ENCODE results near the gene MEGF6. TPM values are rescaled to one million over a fixed set of nuclear protein-coding genes. Genes with fewer than 3 reads are reported as not detected.

The MEGF6 gene
- total RNA-seq, 6 experiments from 2014 or later: 2.2 to 9.6 (median 4.4) TPM

- 60% methylated on average over 3 of the region's 28 CpGs for WGBS (ENCODE audit: insufficient coverage, low coverage, low lambda C conversion rate, missing lambda C conversion rate)
- DNase-seq: peak in 2 of 3 donors; percentile 14 to 50
- peaks cover 0 to 68% (median 9%) of the 10 kb centered on the region in 4 donors for H3K36me3 ChIP-seq
- no peaks in the 10 kb centered on the region for H3K9me3 ChIP-seq
- no peaks in the 10 kb centered on the region for H3K27me3 ChIP-seq
- intact Hi-C loops (cut with DNase I): no loop called here
- ATAC-seq: no peak
- no peak overlapping the region for H3K27ac ChIP-seq
- TF ChIP-seq CTCF (IDR thresholded peaks at IDR 0.05) (no peak), POLR2A (IDR thresholded peaks at IDR 0.05) (no peak)
- H3K4me1 ChIP-seq: no peaks in the 10 kb centered on the region
- H3K4me3 ChIP-seq: no peak overlapping the region
Observed at GRCh38 chr1:3633344-3634058, 22.2 kb upstream of the MEGF6 start.

GRCh38 chr1:3632716-3633343 is 21.5 kb upstream of the MEGF6 start:
- TF ChIP-seq POLR2A (IDR thresholded peaks at IDR 0.05) (no peak), CTCF (IDR thresholded peaks at IDR 0.05) (no peak)
- H3K9me3 ChIP-seq: no peaks in the 10 kb centered on the region

GRCh38 chr1:3632298-3632697 is 21.0 kb upstream of the MEGF6 start:
- Histone ChIP-seq H3K9me3 (no peaks in the 10 kb centered on the region), H3K27me3 (no peaks in the 10 kb centered on the region), H3K27ac (no peak overlapping the region), H3K36me3 (peaks cover 7 to 69% (median 14%) of the 10 kb centered on the region in 4 donors), H3K4me3 (no peak overlapping the region), H3K4me1 (no peaks in the 10 kb centered on the region)
- intact Hi-C loops (cut with DNase I): no loop called here
- peak in 2 of 3 donors; percentile 13 to 33 for DNase-seq
- TF ChIP-seq CTCF (IDR thresholded peaks at IDR 0.05): no peak
- ATAC-seq: no peak
- 100% methylated on average over 1 of the region's 17 CpGs for WGBS (ENCODE audit: insufficient coverage, low coverage, low lambda C conversion rate, missing lambda C conversion rate)

More at GRCh38 chr1:3632716-3633343, 21.5 kb upstream of the MEGF6 start:
- intact Hi-C loops (cut with DNase I): no loop called here
- no peak for ATAC-seq
- no peaks in the 10 kb centered on the region for H3K27me3 ChIP-seq
- WGBS (ENCODE audit: insufficient coverage, low coverage, low lambda C conversion rate, missing lambda C conversion rate): 89% methylated on average over 10 of the region's 26 CpGs
- H3K27ac ChIP-seq: no peak overlapping the region
- peak in 1 of 3 donors; percentile 43 for DNase-seq
- H3K4me1 ChIP-seq: no peaks in the 10 kb centered on the region
- peaks cover 6 to 68% (median 11%) of the 10 kb centered on the region in 4 donors for H3K36me3 ChIP-seq
- H3K4me3 ChIP-seq: no peak overlapping the region

GRCh38 chr1:3631320-3632260 is 20.3 kb upstream of the MEGF6 start:
- intact Hi-C loops (cut with DNase I): no loop called here
- TF ChIP-seq CTCF (IDR thresholded peaks at IDR 0.05) (no peak), POLR2A (IDR thresholded peaks at IDR 0.05) (no peak)
- peak in 2 of 3 donors; percentile 20 to 50 for DNase-seq
- Histone ChIP-seq H3K4me3 (no peak overlapping the region), H3K27me3 (no peaks in the 10 kb centered on the region), H3K36me3 (peaks cover 7 to 67% (median 16%) of the 10 kb centered on the region in 4 donors), H3K27ac (no peak overlapping the region), H3K4me1 (no peaks in the 10 kb centered on the region), H3K9me3 (no peaks in the 10 kb centered on the region)
- 67% methylated on average over 3 of the region's 36 CpGs for WGBS (ENCODE audit: insufficient coverage, low coverage, low lambda C conversion rate, missing lambda C conversion rate)
- peak in 1 of 4 donors; percentile 9 for ATAC-seq

All from right lobe of liver (tissue), 6 donors.